NCI-H82 treated with DMSO at 0.1 percent for 48 hours (cell line): ENCODE measurements around the gene HPCAL1.

Experiments
- DNase-seq: peaks from one replicate; lab custom pipeline; 2025; ENCODE audit not compliant: unreplicated experiment; lab: John Stamatoyannopoulos, UW

HPCAL1 gene

DNA sequence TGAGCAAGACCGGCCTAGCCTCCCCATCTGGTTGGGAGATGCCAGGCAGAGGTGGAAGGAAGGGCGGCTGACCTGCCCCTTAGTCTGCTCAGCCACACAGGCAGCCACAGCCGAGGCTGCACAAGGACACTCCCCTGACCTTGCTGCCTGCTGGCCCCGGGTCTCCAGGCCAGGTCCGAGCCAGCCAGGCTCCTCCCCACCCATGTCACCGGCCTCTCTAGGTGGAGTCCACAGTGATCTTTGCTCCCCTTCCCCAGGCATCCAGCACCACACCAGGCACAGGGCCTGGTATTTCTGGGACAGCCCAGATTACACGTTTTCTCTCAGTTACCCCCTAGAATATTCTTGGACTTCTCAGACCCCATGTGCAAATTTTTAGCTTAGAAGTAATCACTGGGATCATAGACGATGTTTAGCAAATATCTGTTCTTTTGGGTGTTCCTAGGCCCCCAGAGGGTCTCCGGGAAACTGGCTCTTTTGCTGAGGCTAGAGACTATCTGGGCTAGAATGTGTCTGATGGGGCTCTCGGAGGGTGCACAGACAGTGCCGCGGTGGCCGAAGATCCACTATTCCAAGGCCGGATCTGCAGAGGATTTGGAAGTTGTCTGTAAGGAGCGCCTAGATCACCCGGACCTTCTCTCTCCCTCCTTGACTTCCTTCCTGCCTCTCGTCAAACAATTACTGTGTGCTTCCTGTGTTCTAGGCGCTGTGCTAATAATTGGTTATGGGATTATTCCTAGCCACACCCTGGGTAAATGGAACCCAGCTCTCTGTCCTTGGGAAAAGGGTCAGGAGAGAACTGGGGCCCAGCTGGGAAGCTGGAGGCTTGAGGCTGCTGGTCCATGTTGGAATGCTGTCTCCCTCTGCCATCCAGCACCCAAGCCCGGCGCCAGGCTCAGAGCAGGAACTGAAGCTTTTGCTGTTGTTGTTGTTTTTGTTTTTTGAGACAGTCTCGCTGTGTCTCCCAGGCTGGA is 98.6 kb downstream of the HPCAL1 start:
- DNase-seq = no peak

DNA sequence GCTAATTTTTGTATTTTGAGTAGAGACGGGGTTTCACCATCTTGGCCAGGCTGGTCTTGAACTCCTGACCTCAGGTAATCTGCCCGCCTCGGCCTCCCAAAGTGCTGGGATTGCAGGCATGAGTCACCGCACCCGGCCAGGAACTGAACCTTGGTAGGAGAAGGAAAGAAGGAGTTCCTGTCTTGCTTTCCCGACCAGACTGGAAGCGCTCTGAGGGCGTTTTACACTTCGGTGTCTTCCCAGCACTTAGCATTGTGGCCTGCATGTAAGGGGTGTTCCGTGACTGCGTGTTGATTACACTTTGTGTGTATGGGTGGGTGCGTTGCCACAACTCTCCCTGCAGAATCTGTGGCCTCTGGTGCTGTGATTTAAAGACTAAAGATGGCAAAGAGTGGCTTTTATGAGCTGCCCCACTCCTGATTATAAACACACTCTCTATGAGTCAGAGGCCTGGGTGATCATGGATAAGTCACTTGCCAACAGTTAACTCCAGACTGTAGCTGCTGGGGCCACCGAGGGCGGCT is 99.4 kb downstream of the HPCAL1 start:
- no peak for DNase-seq

DNA sequence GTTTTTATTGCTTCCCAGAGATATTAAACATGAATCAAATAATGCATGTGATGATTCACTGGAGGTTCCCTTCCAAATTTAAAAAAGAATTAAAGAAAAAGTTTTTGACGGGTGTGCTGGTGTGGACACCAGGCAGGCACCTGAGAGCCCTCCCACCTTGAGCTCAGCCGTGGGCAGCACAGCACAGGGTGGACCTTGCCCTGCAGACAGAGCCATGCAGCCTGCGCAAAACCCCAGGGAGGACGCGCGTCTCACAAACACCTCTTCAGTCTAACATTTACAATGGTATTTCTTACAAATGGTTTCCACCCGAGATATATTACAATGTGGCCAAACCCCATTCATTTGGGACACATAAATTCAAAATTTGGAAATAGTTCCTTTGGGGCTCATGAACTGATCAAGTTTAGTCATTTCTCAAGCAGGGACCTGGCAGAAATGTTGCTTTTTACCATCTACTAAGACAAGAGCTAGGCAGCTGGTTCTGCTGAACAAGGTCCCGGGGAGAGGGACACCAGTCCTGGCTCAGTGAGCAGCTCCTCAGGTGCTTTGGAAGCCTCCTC is 100.0 kb downstream of the HPCAL1 start:
- DNase-seq = no peak

DNA sequence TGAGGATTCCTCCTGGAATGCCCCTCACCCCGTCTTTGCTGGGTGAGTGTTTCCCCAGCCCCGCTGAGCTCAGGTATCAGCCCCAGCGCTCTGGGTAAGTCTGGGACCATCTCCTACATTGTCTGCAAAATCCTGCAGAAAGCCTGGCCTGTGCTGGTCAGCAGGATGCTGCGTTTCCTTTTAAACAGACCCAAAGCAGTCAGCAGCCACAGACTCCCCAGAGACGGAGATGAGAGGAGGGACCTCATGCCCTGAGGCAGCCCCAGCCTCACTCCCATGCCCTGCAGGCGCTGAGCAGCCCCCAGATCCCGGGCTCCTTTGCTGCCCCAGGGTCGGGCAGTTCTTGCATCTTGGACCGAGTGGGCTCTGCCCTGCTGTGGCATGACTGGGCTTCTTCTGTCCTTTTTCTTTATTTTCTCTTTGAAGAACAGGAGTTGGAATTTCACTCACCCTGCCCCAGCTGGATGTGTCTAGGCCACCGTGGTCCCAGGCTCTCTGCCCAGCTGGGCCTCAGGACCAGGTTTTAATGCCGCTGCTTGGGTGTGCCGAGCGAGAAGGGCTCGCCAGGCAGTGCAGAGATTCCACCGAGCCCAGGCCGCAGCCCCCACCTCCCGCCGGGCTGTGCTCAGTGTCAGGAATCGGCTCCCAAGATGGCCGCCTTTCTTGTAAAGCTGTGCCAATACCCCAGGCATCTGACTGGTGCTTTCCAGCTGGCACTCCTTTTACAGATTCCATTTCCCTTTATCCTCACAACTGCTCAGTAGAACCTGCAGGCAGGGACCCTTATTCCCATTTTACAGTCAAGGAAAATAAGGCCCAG is 101.8 kb downstream of the HPCAL1 start:
- DNase-seq = no peak

DNA sequence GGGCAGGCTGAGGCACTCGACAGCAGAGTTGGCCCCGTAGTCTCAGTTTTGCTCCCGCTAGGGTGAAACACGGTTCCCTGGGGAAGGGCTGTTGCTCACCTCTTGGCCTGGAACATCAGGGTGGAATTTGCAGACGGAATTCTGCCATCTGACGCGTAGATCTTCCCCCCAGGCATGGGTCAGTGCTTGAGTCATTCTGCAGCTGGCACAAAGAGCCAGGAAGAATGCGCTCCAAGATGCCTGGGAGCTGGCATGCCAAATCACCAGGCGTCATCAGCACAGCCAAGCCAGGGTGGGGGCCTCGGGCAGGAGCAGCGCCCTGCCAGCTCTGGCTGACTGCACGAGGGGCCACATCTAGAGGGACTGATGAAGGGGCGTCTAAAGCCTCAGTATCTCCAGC is 102.7 kb downstream of the HPCAL1 start:
- DNase-seq = no peak

DNA sequence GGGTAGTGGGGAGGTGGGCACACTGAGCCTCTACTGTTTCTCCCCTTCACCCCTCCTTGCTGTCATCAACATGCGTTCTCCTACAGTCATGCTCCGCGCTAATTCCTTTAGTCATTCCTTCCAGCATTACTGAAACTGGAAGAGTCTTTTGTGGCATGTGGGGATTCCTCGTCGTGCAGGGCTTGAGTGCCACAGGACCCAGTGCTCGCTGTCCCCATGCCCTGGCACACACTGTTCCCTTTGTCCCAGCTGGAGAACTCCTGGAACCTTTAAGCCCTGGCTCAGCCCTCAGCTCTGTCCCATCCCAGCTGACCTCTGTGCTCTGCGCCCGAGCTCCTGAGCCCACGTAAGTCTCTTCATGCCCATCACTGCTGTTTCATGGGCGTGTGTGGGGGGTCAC is 103.3 kb downstream of the HPCAL1 start:
- no peak for DNase-seq

DNA sequence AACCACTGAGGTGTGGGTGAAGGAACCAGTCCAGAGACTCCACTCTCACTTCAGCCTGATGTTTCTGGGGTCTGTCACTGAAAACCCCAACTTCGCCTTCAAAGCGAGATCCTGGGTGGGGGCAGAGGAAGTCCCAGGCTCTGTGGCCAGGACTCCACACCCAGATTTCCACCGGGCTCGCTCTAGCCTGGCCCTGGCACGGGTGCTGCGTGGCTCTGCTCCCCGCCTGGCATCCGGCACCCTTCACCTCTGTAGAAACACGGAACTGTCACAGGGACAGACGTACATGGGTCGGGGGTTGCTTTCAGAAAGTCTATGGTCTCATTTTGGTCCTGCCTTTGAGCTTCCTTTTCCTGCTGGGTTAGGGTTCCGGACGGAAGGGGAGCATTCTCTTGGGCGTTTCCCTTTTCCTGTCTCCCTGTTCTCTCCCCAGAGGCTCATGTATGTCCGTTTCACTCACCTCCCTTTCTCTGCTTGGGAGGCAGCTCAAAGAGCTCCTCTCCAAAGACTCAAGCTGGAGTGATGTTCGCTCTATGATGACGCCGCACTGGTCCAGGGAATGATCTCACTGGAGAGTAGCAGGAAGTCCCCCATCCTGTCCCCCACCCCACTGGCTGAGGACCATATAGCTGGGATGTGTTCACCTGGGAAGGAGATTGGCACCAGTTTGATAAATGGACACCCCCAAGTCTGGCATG is 103.9 kb downstream of the HPCAL1 start:
- DNase-seq = no peak

DNA sequence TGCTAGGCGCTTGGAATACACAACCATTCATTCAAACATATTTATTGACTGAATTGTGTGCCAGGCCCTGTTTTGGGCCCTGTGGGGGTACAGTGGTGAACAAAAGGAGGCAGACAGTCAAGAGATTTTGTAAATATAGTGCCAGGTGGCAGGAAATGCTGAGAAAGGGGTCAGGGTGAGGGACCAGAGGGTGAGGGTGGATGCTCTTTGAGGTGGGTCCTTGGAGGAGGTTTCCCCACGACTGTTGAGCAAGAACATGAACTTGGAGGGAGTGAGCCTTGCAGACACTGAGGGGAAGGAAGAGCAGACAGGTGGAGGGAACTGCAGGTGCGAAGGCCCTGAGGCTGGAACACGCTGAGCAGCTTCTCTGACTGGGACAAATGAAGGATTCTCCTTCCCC is 104.7 kb downstream of the HPCAL1 start:
- DNase-seq = no peak

DNA sequence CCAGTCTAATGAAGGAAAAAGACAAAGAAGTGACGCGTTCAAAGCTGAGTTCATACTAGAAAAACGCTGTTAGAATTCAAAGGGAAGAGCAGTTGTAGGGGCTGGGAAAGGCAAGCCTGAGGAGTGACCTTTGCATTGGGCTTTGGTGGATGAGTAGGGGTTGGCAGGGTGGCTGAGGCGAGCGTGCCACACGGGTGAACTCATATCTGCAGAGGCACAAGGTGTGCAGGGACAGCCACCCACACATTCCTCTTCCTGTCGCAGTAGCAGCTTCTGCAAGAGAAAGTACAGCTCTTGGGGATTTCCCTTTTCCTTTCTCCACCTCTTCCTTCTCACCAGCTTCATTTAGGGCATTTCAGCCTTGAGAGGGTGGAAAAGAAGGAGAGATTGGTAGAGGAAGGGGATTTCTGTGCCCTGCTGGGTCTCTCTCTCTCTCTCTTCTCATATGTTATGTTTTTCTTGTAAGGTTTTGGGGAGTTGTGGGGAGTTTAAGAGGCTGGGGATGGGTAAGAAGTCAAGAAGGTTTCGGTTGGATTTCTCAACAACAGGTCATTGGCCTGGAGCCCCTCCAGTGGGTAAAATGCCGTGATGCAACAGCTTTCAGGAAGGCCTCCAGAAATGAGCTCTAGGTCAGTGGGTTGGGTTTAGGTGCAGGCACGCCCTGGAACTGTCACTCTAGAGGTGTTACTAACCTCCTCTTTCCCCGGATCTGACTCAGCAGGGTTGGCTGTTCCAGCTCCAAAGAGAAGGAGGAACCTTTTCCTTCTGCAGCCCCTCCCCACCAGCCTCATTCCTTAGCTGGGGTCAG is 105.3 kb downstream of the HPCAL1 start:
- DNase-seq = no peak

DNA sequence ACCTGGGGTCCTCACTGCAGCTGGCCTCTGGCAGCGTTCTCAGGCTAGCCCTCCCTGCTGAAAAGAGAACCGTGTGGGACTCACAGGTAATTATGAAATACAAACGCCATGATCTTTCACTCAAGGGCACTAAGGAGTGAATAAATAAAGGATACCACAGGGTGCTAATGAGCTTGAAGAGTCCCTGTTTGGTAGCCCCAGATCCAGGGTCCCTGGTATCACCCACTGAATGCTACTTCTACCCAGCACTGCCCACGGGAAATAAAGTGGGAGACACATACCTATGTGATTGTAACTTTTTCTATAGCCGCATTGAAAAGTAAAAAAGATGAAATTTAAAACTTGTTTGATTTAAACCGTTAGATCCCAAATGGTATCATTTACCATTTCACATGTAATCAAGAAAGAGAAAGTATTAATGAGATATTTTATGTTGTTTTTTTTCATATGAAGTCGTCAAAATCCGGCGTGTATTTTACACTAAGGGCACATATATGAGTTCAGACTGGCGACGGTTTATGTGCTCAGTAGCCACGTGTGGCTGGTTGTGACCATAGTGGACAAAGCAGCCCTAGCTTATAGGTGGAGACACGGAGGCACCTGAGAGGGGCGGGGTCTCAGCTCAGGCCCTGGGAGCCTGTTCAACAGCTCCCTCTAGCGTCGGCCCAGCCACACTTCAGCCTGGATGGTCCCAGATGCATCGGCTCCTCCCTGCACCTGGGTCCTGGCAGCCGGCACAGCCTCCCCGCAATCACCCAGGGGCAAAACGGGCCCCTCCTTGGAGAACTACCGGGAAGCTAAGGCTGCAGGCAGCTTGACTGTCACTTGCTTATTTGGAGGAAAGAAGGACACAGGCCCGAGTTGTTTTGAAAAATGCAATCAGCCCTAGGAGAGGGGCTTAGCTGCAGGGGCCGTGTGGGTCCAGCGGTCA is 106.2 kb downstream of the HPCAL1 start:
- peak; percentile 66 for DNase-seq

DNA sequence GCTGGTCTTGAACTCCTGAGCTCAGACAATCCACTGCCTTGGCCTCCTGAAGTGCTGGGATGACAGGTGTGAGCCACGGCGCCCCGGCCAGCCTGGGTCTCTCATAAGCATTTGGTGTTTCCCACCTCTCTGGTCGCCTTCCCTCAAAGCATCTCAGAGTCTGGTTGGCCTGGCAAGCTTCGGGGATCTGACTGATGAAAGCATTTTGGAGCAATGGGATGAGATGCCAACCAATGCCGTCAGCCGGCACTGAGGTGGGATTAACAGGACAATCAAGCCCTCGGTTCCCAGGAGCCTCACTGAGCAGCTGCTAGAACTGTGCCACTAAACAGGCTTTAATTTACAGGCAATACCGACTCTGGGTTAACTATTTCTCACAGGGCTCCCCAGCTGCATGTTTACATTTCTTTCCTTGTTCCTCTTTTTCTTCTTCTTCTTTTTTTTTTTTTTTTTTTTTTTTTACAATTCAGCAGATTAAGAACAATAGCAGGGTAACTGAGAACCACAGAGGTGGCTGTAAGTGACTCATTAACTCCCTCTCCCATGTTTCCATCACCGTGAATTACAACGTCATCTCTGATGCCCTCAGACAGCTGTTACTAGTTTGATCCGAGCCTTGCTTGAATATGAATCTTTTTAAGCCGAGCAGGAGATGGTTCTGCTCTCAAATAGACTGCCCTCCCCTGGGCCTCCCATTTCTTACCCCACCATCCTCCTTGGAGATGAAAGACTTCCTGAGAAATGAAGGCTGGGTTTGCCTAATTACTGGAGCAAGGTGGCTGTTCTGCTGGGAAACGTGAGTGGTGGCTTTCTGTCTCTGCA is 107.5 kb downstream of the HPCAL1 start:
- DNase-seq = no peak

DNA sequence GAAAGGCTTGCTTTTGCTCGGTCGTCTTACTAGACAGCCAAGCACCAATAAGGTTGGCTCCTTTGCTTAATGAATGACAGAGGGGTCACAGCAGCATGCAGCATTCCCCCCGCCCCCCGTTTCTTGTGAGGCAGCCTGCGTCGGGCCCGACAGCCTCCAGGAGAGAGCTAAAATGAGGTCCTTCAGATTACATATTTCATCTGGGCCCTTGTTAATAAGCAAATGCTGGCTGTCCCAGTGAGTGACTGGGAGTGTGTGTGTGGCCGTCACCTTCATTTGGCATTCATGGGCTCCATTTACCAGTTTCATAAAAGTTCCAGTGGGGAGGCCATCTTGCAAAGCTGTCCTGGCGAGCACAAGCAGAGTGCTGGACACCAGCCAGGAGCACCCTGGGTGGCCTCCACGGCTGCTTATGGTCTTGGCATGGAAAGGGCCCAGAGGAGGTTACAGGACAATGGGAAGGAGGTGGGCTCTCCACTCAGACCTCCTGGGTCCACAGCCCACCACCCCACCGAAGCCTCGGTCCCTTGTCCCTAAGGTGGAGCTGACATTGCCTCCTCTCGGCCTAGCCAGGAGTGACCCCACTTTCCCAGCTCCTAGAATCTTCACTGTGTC is 108.2 kb downstream of the HPCAL1 start:
- no peak for DNase-seq

DNA sequence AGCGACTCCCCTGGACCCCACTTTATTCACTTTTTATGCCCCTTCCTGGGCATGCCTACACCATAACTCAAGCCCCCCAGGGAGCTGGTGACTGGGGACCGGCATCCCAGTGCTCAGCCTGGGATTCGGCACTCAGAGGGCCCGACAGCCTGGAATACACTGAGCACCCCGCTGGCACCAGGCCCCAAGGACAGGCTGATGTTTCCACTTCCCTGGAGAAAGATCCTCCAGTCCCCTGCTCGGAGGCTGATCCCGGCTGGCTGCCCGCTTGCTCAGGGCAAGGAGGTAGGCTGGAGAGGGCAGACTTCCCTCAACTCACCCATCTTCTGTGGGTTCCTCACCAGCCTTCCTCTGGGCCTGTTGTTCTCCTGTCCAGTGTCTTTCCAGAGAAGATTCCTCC is 108.9 kb downstream of the HPCAL1 start:
- DNase-seq = no peak

DNA sequence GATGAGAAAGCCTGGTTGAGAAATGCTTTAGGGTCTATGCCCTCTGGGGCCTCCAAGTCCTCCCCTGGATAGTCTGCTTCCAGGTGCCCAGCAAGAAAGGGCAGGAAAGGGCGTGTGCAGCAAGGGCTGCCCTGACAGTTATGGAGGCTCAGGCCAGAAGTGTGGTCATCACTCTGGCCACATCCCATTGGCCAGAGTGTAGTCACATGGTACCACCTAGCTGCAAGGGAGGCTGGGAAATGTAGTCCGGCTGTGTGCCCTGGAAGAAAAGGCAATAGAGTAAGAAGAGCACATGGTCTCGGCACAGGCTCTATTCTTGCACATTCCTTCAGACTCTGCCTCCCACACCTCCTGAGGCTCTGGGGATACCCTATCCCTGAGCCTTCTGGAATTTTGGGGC is 109.7 kb downstream of the HPCAL1 start:
- DNase-seq = no peak

DNA sequence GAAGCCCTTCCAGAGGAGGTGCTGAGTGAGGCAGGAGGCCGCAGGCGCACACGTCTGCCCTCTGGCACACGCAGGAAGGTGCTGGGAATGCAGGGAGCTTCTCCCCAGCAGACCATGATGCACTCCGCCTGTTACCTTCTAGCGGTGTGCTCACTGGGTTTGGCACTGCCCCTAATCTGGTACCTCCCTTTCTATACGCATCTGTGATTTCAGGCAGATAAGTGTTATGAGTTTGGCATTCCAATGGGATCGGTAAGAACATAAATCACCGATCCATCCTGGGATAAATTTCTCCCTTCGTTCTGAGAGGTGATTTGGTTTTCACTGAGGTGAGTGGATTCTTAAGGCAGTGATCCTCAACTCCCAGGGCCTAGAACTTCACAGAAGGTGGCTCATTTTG is 110.8 kb downstream of the HPCAL1 start:
- no peak for DNase-seq

DNA sequence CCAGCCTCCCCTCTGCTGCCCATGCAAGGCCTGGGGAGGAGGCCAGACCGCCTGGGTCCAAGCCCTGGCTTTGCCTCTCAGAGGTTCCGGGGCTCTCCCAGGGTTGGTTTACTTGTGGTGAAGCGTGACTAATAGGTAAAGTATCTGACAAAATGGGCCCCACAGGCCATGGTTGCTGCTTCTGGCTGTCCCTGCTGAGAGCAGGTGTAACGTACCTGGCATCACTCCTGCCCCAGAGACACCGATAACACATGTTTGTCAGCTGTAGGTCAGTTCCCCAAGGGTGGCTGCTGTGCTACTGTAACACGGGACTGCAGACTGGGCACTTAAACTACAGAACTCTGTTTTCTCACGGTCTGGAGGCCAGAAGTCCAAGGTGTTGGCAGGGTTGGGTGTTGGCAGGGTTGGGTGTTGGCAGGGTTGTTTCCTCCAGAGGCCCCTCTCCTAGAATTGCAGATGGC is 111.3 kb downstream of the HPCAL1 start:
- no peak for DNase-seq

DNA sequence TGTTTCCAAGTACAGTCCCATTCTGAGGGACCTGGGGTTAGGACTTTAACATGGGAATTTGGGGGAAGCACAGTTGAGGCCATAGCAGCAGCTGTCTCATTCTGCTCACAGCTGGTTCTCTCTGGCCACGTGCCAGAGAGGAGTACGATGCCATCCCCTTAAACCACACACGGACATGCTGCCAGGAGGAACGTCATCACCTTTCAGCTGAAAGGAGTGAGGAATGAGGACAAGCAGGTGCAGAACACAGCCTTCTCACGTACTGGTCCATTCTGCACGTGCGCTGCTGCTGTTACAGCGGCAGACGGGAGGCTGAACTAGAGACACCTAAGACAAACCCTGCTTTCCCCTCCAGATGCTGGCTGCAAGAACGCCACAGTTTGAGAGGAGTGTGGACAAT is 111.9 kb downstream of the HPCAL1 start:
- no peak for DNase-seq

DNA sequence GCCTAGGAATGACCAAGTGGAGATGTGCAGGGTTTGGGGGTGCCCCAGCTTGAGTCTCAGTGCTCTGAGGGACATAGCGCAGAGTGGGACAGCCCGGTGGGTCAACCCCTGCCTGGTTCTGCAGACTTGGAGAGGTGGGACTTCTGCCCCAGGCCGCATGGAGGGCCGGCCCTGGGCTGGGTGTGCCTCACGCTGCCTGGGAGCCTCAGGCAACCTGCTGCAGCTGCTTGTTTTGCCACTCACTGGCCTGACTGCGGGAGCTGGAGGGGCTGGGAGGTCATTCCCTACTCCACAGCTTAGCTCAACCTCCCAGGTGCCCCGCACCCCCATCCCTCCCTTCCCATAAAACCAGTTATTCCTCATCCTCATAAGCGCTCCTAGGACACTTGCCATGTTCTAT is 112.3 kb downstream of the HPCAL1 start:
- DNase-seq = no peak
